ENCODE data around the gene GCM1. TPM values are rescaled to one million over a fixed set of nuclear protein-coding genes. Genes with fewer than 3 reads are reported as not detected.

GCM1 gene
- total RNA-seq, 1 experiment from 2014 or later = 0.07 TPM

GRCh38 chr6:53172468-53172803 is 23.8 kb upstream of the GCM1 start (continued):
- TF ChIP-seq, protein P1, sequence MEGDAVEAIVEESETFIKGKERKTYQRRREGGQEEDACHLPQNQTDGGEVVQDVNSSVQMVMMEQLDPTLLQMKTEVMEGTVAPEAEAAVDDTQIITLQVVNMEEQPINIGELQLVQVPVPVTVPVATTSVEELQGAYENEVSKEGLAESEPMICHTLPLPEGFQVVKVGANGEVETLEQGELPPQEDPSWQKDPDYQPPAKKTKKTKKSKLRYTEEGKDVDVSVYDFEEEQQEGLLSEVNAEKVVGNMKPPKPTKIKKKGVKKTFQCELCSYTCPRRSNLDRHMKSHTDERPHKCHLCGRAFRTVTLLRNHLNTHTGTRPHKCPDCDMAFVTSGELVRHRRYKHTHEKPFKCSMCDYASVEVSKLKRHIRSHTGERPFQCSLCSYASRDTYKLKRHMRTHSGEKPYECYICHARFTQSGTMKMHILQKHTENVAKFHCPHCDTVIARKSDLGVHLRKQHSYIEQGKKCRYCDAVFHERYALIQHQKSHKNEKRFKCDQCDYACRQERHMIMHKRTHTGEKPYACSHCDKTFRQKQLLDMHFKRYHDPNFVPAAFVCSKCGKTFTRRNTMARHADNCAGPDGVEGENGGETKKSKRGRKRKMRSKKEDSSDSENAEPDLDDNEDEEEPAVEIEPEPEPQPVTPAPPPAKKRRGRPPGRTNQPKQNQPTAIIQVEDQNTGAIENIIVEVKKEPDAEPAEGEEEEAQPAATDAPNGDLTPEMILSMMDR (IDR thresholded peaks at IDR 0.05 in 2 of 3, conservative IDR thresholded peaks at IDR 0.05 in 1 of 3; ENCODE audit: borderline replicate concordance in 1 of 3, insufficient read depth in 1 of 3, low read depth in 2 of 3, low read length in 2 of 3) = no peak
- TF ChIP-seq SP1 (IDR thresholded peaks at IDR 0.05; ENCODE audit: low read depth) = no peak
- TF ChIP-seq TCF7L2 (IDR thresholded peaks at IDR 0.05; ENCODE audit: borderline replicate concordance, extremely low read depth, insufficient read depth, insufficient read length) = no peak

GRCh38 chr6:53171605-53172467 is 23.2 kb upstream of the GCM1 start:
- DNase-seq (ENCODE audit: low read depth, low spot score) (peak; percentile 58), ATAC-seq (peak; percentile 91)
- peaks cover 0 to 10% of the 10 kb centered on the region in 2 experiments; a peak in 1 of 4 replicates for H3K4me1 ChIP-seq (ENCODE audit: control insufficient read depth in 1 of 2, insufficient read depth in 2 of 2, low read length in 2 of 2)
- no TSS peak for BruUV-seq (replicated peaks)
- H3K9me3 ChIP-seq (ENCODE audit: control insufficient read depth in 1 of 2, insufficient read depth in 1 of 2, low read depth in 1 of 2, low read length in 2 of 2) = no peaks in the 10 kb centered on the region
- POLR2A ChIA-PET = no interaction called here
- TF ChIP-seq SP1 (IDR thresholded peaks at IDR 0.05; ENCODE audit: low read depth) (no peak), RAD21 (IDR thresholded peaks at IDR 0.05; ENCODE audit: low read depth) (peak; percentile 100), POLR2AphosphoS5 (IDR thresholded peaks at IDR 0.05; ENCODE audit: low read depth, low read length) (no peak), CBX3 (IDR thresholded peaks at IDR 0.05; ENCODE audit: low read depth) (peak; percentile 64), POLR2A (IDR thresholded peaks at IDR 0.05; ENCODE audit: borderline replicate concordance, extremely low read depth, insufficient read depth, insufficient read length) (no peak), EGR1 (IDR thresholded peaks at IDR 0.05; ENCODE audit: low read depth) (no peak)
- TF ChIP-seq, protein P1 (IDR thresholded peaks at IDR 0.05 in 2 of 3, conservative IDR thresholded peaks at IDR 0.05 in 1 of 3; ENCODE audit: borderline replicate concordance in 1 of 3, insufficient read depth in 1 of 3, low read depth in 2 of 3, low read length in 2 of 3) = peak; percentile 100
- RAD21 ChIA-PET (ENCODE audit: low non-redundant PET in 1 of 2, low total read pairs in 2 of 2, uncharacterized antibody in 2 of 2, unreplicated experiment in 2 of 2) = interaction anchor here in 1 of 2 experiments (0.8 to 2.3 kb wide), 2 partner anchors 239 to 313 kb away, joined by 3 to 13 read pairs; no protein-coding TSS in a partner anchor
- peak overlapping the region; percentile 67 for H2AFZ ChIP-seq (ENCODE audit: low read depth, low read length, poor library complexity, severe bottlenecking)
- H3K36me3 ChIP-seq (ENCODE audit: control insufficient read depth in 1 of 2, insufficient read depth in 2 of 2, low read length in 2 of 2) = no peaks in the 10 kb centered on the region
- H3K4me2 ChIP-seq (ENCODE audit: low read length) = no peak overlapping the region
- H3K4me3 ChIP-seq (replicated peaks in 1 of 2; ENCODE audit: low read depth in 1 of 2, low read length in 2 of 2) = no peak overlapping the region
- no peaks in the 10 kb centered on the region for H3K79me2 ChIP-seq (ENCODE audit: insufficient read depth, low read length)
- CTCF ChIA-PET = interaction anchor here (0.7 to 3.7 kb wide), 18 partner anchors 10 to 766 kb away, joined by 3 to 55 read pairs (median 4); no protein-coding TSS in a partner anchor
- no peak overlapping the region for H3K27ac ChIP-seq (ENCODE audit: low read depth, low read length)
- H3K9me2 ChIP-seq (ENCODE audit: insufficient read depth) = no peaks in the 10 kb centered on the region
- no peaks in the 10 kb centered on the region for H4K20me1 ChIP-seq (ENCODE audit: insufficient read depth)
- no peaks in the 10 kb centered on the region for H3K27me3 ChIP-seq (ENCODE audit: insufficient read depth, low read length)
- intact Hi-C loops (cut with micrococcal nuclease) = loop anchor here (1.0 to 5.0 kb wide), 4 partner anchors 238 to 555 kb away; no protein-coding TSS in a partner anchor
- no peak overlapping the region for H3K9ac ChIP-seq (ENCODE audit: low read length)

All from HCT116 (cell line).